Articular chondrocyte of knee joint (primary cell): Measurements from ENCODE around the gene BRCA2. TPM values are rescaled to one million over a fixed set of nuclear protein-coding genes. Genes with fewer than 3 reads are reported as not detected.

Source experiments
- small RNA-seq: library from RNA; depleted of rRNA; stranded (forward); fragments of <200 nt; gene quantifications from one replicate; pipeline ENCODE3, GENCODE V24; 2012
- total RNA-seq: library from RNA; depleted of rRNA; stranded (reverse); fragments of >200 nt; gene quantifications from 2 replicates; pipeline ENCODE4 v1.2.3, GENCODE V29; 2012

BRCA2 gene, protein sequence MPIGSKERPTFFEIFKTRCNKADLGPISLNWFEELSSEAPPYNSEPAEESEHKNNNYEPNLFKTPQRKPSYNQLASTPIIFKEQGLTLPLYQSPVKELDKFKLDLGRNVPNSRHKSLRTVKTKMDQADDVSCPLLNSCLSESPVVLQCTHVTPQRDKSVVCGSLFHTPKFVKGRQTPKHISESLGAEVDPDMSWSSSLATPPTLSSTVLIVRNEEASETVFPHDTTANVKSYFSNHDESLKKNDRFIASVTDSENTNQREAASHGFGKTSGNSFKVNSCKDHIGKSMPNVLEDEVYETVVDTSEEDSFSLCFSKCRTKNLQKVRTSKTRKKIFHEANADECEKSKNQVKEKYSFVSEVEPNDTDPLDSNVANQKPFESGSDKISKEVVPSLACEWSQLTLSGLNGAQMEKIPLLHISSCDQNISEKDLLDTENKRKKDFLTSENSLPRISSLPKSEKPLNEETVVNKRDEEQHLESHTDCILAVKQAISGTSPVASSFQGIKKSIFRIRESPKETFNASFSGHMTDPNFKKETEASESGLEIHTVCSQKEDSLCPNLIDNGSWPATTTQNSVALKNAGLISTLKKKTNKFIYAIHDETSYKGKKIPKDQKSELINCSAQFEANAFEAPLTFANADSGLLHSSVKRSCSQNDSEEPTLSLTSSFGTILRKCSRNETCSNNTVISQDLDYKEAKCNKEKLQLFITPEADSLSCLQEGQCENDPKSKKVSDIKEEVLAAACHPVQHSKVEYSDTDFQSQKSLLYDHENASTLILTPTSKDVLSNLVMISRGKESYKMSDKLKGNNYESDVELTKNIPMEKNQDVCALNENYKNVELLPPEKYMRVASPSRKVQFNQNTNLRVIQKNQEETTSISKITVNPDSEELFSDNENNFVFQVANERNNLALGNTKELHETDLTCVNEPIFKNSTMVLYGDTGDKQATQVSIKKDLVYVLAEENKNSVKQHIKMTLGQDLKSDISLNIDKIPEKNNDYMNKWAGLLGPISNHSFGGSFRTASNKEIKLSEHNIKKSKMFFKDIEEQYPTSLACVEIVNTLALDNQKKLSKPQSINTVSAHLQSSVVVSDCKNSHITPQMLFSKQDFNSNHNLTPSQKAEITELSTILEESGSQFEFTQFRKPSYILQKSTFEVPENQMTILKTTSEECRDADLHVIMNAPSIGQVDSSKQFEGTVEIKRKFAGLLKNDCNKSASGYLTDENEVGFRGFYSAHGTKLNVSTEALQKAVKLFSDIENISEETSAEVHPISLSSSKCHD (N-terminal part only)
- 6.4 and 9.2 TPM in 2 replicates for total RNA-seq

DNA sequence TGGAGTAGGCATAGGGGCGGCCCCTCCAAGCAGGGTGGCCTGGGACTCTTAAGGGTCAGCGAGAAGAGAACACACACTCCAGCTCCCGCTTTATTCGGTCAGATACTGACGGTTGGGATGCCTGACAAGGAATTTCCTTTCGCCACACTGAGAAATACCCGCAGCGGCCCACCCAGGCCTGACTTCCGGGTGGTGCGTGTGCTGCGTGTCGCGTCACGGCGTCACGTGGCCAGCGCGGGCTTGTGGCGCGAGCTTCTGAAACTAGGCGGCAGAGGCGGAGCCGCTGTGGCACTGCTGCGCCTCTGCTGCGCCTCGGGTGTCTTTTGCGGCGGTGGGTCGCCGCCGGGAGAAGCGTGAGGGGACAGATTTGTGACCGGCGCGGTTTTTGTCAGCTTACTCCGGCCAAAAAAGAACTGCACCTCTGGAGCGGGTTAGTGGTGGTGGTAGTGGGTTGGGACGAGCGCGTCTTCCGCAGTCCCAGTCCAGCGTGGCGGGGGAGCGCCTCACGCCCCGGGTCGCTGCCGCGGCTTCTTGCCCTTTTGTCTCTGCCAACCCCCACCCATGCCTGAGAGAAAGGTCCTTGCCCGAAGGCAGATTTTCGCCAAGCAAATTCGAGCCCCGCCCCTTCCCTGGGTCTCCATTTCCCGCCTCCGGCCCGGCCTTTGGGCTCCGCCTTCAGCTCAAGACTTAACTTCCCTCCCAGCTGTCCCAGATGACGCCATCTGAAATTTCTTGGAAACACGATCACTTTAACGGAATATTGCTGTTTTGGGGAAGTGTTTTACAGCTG lies at the start of gene BRCA2, which contains the start of gene ZAR1L:
TSS of gene BRCA2 (plus strand) at position 271 of the 790 bp plus-strand sequence. CDS start 953 bp downstream, outside the sequence.
TSS of gene ZAR1L (minus strand) at position 126 of the 790 bp plus-strand sequence. CDS start 3,438 bp downstream, outside the sequence.

DNA sequence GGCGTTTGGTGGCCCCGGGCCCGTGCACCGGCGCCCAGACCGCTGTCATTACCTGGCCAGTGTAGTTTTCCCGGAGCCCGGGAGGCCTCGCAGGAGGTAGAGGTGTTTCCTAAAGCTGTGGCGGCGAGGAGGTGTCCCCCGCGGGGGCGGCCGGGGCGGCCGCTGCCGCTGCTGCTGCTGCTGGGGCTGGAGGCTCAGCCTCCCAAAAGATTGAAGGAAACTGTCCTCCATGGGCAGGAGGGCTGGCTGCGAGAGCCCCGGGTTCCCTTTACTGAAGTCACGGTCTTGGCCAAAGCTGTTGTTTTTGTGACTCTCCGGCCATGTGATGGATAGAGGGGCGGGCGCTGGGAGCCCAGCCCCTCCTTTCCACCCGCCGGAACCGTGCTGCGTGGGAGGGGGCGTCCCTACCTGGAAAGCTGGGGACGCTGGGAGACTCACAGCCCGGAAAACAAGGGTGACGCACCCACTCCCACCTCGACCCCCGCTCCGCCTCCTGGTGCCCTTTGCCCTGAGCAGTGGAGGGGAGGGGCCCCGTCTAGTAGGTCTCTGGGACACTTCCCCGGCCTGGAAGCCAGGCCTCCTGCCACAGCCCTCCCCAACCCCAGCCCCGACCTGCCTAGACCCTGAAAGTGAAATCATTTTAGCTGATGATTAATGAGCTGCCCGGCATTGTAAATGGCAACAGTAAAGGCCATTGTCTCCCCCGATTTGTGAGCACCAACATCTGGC lies 112.7 kb downstream of the BRCA2 start, which contains the start of gene N4BP2L1:
TSS of gene N4BP2L1 (minus strand) at position 279 of the 729 bp plus-strand sequence. CDS start at position 231, 48 bp downstream.

Small RNA genes lying within 50 kb of the gene (small RNA-seq; reads per million reads assigned to genes)
- not detected for gene RF00190

Other genes with a start within 250 kb of the BRCA2 start
- gene ZAR1L, start 145 bp upstream of the BRCA2 start, total RNA-seq = not detected in 2 replicates
- gene N4BP2L1, start 112.6 kb downstream of the BRCA2 start, total RNA-seq = 10.6 TPM in 2 replicates
- 193 and 219 TPM in 2 replicates for gene N4BP2L2, start 223.3 kb downstream of the BRCA2 start, total RNA-seq